HG02938 (cell line): ENCODE data around the gene ASTN2.
"Not testable (repeated sequence)": the region's sequence is repeated elsewhere in the genome, so short reads cannot be mapped to it uniquely, and the experiment has no call there.

ENCODE experiments used
- ATAC-seq: cut with Tn5 transposase; IDR thresholded peaks from one replicate; pipeline ENCODE4 v1.9.1; 2021; ENCODE audit warnings: mild to moderate bottlenecking, moderate library complexity; ENCODE audit not compliant: unreplicated experiment

The ASTN2 gene

DNA sequence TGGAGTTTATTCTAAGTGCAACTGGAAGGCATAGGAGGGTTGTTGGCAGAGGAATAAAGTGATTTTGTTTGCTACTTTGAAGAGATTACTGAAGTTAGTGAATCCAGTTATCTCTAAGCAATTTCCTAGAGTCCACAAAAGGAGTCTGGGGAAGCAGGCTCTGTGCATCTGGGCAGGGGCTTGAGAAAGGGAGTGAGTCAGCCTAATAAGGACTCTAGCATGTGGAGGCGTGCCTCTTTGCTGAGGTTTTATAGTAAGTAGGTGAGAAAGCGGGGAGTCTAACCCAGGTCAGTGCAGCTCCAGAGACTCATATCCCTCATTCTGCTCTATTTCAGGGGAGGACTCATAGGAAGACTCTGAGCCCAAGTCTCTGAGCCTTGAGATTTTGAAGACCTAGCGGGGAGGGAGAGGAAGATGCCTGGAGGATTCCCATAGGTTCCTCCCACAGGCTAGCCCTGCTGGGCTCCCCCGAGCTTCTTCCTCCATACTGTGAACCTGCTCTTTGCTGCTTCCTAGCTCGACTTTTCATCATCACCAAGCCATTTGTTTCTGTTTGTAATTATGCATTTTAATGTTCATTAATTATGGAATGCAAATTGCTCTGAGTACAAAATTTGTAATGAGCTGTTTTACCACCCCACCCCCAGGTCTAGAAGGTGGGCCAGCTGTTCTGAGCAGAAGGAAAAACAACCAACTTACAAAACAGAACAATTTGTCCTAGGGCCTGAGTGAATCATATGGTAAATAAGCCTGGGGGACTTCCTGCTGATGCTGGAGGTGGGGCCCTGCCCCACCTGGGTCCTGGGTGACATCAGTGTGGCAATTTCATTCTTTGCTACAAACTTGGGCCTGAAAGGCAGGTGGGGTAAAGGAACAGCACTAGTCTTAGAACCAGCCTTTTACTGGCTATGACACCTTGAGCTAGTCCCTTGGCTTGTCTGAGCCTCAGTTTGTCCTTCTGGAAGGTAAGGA is 577.6 kb downstream of the ASTN2 start:
- no peak for ATAC-seq

DNA sequence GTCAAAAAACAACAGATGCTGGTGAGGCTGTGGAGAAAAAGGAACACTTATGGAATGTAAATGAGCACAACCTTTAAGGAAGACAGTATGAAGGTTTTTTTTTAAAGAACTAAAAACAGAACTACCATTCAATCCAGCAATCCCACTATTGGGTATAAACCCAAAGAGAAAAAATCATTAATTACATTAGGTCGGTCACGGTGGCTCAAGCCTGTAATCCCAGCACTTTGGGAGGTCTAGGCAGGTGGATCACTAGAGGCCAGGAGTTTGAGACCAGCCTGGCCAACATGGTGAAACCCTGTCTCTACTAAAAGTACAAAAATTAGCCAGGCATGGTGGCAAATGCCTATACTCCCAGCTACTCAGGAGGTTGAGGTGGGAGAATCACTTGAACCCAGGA is 584.5 kb downstream of the ASTN2 start:
- not testable (repeated sequence) for ATAC-seq

DNA sequence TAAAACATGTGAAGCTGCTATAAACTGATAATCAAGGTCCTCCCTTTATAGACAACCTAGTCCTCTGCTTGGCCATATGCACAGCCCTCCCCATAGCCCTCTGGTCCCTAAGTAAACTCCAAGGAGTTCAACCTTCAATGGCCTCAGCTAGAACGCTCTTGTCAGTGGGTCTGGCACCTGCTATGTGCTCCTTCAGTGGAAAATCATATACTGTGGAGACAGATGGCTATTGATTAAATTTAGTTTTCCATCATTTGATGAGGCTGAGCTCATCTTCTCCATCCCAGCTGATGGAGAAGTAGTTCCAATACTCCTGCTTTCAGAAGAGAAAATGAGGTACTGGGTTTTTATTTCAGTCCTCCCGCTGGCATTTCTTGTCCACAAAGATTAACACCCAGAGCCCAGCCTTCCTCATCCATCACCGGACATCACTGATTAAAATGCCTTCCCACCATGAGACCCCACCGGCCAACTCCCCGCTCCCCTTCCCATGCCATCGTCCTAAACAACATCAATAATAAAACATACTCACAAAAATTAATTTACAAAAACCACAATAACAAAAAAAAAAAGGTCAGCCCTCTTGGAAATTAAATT is 593.1 kb downstream of the ASTN2 start:
- no peak for ATAC-seq

GRCh38 chr9:116819116-116819515 is 595.7 kb downstream of the ASTN2 start:
- no peak for ATAC-seq

DNA sequence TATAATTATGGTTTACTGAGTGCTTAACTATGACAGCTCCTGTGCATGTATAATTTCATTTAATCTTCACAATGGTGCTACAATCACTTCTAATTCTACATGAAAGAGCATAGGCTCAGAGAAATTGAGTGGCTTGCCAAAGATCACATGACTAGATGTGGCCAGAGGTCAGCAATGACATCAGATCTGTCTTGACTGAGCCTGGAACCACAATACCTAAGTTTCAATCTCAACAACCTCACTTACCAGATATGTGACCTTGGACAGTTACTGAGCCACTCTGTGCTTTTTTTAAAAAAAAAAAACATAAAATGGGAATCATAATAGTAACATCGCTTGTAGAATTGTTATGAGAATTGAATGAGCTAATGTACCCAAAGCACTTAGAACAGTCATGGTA is 597.1 kb downstream of the ASTN2 start:
- ATAC-seq, result peak; percentile 72

GRCh38 chr9:116816484-116816883 is 598.4 kb downstream of the ASTN2 start:
- no peak for ATAC-seq

DNA sequence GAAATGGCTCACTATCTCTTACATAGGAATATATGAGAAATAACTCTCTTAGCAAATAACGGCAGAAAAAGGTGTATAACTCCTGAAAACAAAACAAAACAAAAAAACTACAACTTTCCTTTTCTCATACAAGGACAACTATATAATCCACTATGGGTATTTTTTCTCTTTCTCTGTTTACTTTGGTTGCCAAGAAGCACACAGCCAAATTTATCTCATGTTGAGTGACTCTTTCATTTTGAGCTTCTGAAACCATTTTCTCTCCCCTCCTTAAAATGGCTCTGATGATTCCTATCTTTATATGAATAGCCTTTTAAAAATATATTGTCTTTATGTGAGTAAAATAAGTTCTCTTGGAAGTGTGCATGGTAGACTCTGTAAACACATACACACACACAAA is 599.0 kb downstream of the ASTN2 start:
- ATAC-seq, result no peak

DNA sequence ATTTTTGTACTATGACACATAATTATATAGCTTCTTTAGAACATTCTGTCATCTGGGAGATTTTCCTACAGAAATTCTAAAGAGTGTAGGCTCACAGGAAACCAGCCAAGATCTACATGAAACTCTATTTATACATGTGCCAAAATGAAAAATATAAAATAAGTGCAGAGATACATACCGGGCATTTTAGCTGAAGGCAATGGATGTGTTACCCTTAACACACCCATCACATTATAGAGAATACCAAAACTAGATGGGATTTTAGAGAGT is 601.9 kb downstream of the ASTN2 start:
- ATAC-seq, result no peak

- no peak for ATAC-seq
These were observed 602.4 kb downstream of the ASTN2 start for GRCh38 chr9:116812231-116813030.

DNA sequence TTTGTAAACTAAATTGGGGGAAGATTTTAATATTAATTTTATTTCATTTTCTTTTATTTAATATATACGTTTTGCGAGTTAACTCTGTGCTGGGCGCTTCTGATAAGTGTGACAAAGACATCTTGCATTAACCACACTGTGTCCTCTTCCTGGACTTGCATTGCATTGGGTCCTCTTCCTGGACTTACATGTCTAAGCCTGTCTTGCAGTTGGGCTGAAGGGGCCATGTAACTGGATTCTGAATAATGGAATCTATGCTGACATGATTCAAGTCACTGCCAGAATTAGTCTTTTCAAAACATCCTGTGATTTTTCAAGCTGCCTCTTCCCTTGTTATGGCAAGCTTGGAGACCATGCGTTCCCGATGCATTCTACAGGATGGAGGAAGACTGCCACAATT is 605.2 kb downstream of the ASTN2 start:
- ATAC-seq, result no peak

GRCh38 chr9:116806075-116806474 is 608.8 kb downstream of the ASTN2 start:
- no peak for ATAC-seq

- ATAC-seq, result no peak
These were observed 614.0 kb downstream of the ASTN2 start for GRCh38 chr9:116800885-116801284.

DNA sequence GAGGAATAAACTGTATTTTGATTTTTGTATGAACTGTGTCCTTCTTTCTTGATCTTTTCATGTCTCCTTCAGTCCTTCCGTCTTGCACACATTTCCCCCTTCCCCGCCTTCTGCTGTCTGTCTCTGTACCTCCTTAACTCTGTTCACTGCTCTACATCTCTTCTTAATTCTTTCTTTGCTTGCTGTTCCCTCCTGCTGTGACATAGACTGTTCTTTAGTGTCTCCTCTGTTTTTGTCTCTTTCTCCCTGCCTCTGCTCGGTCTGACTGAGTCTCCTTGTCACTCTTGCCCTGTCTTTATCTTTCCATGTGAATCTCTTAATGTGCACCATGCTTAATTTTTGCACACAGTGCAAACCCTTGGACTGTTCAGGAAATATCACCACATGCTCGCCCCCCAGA is 614.8 kb downstream of the ASTN2 start:
- ATAC-seq, result no peak

DNA sequence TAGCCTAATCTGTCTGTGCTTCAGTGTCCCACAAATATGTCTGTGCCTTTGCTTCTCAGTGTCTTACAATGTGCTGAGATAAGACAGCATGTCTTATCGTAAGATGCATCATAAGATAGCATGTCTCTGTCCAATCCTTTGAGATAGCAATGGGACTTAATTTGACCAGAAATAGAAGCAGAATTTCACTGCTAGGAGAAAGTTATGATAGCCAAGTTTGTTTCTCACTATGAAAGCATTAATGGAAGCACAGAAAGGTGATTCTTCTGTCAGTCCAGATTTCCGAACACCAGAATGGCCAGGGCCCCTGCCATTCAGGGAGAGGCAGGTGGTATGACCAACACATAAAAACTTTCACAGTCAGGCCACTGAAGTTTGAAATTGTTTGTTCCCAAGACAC is 616.3 kb downstream of the ASTN2 start:
- ATAC-seq, result no peak

GRCh38 chr9:116797276-116797675 is 617.6 kb downstream of the ASTN2 start:
- ATAC-seq, result no peak

DNA sequence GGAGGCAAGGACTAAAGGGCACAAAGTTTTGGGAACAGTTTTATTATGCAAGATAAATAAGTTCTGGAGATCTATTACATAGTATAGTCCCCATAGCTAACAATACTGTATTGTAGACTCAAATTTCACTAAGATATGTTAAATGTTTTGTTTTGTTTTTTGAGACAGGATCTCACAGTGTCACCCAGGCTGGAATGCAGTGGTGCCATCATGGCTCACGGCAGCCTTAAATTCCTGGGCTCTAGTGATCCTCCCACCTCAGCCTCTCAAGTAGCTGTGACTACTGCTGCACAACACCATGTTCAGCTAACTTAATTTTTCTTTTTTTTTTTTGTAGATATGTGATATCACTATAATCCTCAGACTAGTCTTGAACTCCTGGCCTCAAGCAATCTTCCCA is 618.2 kb downstream of the ASTN2 start:
- ATAC-seq, result no peak

GRCh38 chr9:116795821-116796220 is 619.0 kb downstream of the ASTN2 start:
- no peak for ATAC-seq

DNA sequence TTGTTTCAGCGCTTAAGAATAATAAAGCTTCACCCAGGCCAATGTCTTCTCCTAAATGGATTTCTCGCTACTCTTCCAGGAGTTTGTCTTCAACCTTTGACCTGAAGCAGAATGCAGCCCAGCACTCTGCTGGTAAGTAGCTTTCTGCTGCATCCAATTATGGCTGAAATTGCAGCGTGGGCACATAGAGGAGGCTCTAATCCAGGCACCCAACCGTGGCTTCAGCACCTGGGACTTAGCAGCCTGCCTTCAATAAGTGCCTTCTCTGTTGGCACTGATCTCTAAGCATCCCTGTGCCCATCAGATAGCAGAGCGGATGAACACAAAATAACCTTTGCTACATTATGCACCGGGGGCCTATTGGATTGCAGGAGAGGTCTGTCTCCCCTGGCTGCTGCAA is 622.6 kb downstream of the ASTN2 start:
- no peak for ATAC-seq

GRCh38 chr9:116791326-116791725 is 623.5 kb downstream of the ASTN2 start:
- no peak for ATAC-seq

DNA sequence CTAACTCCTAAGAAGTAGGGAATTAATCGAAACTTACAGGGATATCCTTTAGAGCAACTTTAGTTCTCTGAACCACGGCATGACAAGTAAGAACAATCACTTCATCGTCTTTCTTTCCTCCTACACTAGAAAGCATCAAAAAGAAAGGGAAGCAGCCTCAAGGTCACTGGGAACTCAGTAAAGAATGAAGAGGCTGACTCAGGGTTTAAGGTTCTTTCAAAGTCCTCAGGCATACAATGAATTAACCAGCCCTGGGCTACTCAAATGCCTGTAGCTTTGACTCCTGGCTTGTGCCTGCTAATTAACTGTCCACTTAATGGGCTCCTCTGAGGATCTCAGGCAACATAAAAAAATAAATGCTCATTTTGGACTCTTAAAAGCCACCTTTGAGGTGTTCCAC is 625.8 kb downstream of the ASTN2 start:
- no peak for ATAC-seq

DNA sequence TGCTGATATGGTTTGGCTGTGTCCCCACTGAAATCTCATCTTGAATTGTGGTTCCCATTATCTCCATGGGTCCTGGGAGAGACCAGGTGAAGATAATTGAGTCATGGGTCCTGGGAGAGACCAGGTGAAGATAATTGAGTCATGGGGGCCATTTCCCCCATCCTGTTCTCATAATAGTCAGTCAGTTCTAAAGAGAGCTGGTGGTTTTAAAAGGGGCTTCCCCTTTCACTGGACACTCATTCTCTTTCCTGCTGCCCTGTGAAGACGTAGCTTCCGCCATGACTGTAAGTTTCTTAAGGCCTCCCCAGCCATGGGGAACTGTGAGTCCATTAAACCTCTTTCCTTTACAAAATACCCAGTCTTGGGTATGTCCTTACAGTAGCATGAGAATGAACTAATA is 628.1 kb downstream of the ASTN2 start:
- ATAC-seq, result no peak

DNA sequence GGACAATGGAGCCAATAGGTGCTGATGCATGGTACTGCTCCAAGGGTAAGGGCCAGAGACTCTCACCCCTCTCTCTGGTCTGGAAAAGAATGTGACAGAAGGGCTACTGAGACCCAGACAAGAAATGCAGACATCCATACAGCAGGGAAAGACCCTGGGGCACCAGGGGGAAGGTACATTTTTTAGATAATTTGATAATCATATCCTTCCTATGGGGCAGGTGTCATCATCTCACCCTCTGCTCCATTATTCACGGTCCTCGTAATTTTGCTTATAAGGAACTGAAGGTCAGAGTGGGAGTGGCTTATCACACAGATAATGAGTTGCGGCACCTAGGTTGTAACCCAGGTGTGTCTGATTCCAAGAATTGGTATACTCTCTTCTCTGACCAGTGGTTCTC is 637.7 kb downstream of the ASTN2 start:
- ATAC-seq, result no peak
